NCI-H345 treated with DMSO at 0.1 percent for 48 hours (cell line): ENCODE measurements around the gene SMPDL3A.

Experiments
- DNase-seq: peaks from one replicate; lab custom pipeline; 2025; ENCODE audit not compliant: unreplicated experiment; lab: John Stamatoyannopoulos, UW

SMPDL3A gene

DNA sequence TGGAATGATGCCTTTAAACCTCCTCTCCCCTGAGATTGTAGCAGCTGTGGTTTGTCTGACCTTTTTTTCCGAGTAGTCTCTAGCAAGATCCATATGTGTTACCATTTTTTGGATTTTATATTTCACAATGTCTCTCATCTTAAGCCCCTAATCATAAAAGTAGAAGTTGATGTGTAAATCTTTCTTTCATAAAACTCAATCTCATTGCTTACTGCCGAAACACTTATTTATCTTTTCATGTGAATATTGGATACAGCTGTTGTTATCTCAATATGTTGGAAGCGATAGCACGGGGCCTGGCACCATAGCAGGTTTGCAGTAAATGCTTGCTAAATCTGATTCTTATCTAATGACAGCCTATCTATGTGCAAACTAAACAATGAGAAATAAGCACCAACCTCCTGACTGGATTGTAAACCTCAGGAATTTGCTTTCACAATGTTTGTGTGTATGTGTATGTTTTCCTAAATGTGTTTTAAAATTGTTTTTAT, 14.2 kb downstream of the SMPDL3A start:
- no peak for DNase-seq

DNA sequence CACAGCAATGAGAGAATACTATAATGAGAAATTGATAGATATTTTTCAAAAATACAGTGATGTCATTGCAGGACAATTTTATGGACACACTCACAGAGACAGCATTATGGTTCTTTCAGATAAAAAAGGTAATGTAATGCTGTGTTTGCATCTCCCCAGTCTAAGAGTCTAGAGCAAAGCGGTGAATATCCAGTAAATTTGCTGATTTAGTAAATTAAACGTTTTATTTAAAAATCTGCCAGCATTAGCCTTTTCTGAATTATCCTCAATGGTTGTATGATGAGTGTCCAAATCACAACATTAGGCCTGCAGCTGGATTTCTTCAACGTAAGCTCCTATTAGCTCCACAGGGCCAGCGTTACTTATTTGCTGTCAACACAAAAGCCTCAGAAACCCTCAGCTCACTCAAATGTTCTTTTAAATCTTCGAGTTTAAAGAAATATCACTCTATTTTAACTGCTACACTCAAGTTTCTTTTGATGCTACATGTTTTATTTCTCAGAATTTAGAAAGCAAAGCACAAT, 16.0 kb downstream of the SMPDL3A start:
- no peak for DNase-seq

DNA sequence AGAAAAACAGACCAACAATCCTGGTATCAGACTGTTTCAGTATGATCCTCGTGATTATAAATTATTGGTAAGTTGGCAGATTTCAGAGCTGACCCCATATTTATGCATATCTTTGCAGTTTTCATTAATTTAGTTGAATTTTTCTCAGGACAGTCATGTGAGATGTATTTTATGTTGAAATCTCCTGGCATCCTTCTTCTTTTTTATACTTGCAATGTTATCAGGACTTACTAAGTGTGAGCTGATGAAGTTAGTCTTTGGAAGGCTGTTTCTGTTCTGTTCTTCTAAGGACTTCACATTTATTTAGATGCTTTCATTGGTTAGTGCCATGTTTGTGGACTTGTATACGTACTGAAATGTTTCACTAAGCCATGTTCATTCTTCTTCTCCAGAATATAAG, 17.2 kb downstream of the SMPDL3A start:
- DNase-seq = no peak

DNA sequence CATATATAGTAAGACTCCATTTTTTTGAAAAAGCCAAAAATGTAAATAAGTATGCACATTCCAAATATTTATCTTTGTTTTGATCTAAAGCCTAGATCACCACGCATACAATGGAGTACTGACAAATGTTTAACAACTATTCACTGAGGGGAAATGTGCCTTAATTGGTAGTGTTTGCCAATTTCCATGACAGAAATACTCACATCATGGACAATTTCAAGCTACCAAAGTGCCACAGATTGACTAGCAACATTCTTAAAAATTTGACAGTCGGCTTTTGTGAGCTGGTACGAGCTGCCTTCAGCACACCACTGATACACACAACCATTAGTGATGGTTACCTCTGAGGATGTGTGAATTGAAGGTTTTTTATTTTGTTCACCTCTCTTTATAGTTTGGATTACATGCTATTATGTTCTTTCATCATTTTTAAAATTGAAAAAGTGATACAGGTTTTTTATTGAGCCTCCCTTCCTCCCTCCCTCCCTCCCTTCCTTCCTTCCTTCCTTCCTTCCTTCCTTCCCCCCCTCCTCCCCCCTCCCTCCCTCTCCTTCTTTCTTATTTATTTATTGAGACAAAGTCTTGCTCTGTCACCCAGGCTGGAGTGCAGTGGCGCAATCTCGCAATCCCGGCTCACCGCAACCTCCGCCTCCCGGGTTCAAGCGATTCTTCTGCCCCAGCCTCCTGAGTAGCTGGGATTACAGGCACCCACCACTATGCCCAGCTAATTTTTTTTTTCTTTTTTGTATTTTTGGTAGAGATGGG, 19.2 kb downstream of the SMPDL3A start:
- DNase-seq = no peak

DNA sequence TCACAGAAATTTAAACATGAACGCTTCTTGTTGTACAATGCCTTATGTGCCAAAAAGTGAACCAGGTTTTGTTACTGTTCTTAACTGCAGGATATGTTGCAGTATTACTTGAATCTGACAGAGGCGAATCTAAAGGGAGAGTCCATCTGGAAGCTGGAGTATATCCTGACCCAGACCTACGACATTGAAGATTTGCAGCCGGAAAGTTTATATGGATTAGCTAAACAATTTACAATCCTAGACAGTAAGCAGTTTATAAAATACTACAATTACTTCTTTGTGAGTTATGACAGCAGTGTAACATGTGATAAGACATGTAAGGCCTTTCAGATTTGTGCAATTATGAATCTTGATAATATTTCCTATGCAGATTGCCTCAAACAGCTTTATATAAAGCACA, 19.9 kb downstream of the SMPDL3A start:
- DNase-seq = no peak

DNA sequence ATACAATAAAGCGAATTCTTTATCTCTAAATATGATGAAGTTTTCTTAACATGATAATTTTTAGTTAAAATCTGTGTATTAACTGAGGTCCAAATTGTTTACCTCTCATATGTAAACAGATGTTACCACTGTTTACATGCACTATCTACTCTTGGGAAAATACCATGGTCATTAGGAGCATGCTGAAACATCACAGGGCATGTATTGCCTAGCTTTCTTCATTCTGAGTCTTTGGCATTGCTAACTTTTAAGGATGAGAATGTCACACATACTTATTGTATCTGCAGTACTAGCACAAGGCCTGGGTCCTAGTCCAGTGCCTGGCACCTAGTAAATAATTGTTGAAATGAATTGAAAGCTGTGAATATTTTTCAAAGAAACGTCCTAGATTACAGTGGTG, 20.6 kb downstream of the SMPDL3A start:
- DNase-seq = no peak

DNA sequence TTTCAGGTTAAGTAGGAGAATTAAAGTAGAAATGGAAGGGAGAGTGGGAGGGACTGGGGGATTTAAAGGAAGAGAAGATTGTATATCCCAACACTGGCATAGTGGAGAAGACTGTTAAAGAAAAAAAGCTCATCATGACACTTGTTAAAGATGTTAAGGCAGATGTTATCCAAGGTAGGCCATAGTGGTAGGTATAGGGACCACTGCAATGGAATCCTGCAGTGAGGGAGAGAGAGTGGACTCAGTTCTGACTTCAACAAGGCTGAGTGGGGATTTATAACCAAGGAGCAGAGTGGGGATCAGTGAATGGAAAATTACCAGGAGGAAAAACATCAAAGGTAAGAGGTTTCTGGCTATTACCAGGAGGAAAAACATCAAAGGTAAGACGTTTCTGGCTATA, 21.1 kb downstream of the SMPDL3A start:
- DNase-seq = no peak

DNA sequence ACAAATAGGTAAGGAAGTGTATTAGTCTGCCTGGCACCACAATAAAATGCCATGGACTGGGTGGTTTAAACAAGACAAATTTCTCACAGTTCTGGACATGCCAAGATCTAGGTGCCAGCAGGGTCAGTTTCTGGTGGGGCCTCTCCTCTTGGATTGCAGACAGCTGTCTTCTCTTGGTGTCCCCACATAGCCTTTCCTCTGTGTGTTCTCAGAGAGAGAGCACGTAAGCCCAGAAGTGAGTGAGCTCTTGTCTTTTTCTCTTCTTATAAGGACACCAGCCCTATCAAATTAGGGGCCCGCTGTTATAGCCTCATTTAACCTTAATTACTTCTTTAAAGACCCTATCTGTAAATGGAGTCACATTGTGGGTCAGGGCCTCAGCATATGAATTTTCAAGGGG, 28.3 kb downstream of the SMPDL3A start:
- no peak for DNase-seq

DNA sequence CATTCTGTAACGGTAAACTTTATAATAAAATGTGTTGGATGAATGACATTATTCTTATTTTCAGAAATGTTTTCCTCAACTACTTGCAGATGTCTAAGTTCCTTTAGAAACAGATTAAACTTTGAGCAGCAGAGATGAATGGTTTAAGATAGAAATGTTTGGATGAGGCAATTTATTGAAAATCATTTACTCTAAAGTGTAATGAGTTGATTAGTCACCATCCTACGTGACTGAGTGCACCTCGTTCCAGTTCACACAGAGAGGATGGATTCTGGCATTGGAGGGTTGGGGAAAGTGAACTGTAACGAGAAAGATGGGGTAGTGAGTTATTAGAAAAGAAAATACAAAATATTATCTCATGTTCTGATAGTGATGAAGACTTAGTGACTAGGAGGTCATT, 28.7 kb downstream of the SMPDL3A start:
- no peak for DNase-seq

DNA sequence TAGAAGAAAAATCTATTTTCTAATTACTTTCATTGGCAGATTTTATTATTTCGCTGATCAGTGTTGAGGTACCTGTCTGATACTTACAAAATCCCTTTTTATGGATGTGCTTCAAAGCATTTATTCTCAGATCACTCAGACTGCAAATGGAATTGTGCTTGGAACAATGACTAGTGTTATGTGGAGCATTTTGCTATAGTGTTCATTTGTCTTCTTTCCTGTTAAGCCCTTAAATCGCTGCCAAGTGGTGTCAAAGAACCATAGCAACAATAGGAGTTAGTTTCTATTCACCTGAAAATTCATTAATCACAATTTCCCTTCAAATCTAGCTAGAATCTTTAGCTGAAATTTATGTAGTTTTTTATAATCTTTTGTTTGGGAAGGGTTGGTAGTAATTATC, 29.8 kb downstream of the SMPDL3A start:
- DNase-seq = peak; percentile 55

DNA sequence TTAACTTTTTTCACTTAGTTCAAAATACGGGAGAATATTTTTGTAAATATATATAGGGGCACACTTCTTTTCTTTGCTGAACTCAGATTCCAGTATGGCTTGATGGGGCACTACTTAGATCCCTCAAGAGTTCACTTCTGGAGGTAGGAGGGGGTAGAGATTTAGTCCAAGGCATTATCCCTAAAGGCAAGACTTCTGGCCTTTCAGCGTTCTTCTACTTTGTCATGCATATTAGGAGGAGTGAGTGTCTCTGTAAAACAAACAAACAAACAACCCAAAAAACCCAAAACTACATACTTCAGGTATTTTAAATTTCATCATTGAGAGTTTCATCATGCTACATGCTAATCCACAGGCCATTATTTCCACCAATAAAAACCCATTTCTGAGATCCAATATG, 32.0 kb downstream of the SMPDL3A start:
- no peak for DNase-seq

DNA sequence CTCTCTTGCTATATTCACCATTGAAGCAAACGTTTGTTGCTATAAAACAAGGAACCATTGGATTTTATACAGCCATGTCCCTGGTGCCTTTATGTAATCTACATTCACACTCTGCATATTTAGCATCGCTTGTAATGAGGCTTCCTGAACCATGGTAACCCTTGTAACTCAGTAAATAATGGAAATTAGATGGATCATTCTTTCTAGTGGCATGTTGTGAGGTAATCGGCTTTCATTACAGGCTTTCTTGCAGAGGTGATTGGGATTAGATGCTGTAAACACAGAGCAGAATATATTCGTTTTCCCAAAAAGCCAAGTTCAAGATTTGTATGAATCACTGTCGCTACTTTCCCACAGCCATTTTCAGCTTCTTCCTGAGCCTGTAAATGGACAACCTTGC, 36.1 kb downstream of the SMPDL3A start:
- DNase-seq = no peak

DNA sequence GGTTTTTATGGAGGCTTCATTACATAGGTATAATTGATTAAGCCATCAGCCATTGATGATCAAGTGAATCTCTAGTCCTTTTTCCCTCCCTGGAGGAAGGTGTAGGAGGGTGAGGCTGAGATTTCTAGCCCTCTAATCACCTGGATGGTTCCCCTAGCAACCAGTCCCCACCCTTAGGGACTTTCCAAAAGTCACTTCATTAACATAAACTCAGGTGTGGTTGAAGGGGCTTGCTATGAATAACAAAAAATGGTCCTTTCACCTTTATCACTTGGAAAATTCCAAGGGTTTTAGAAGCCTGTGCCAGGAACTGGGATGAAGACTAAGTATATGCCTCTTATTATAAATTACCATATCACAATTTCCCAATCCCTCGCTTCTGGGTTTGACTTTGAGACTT, 40.4 kb downstream of the SMPDL3A start:
- DNase-seq = no peak

DNA sequence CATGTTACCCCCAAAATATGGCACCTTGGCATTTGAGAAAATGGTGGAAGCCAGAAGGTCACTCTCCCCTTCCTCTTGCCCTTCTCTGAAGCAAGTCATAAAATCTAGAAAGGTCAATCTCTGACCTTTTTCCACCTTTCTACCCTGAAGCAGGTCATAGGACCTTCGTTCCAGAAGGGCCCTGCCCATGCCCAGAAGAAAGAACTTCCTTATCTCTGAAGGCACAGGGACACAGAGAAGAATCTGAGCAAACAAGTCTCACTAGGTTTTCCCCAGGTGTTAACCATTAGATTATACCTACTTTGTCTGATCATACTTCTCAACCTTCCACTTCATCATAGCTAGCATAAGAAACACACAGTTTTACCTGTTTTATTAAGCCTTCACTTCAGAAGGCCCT, 42.5 kb downstream of the SMPDL3A start:
- no peak for DNase-seq

DNA sequence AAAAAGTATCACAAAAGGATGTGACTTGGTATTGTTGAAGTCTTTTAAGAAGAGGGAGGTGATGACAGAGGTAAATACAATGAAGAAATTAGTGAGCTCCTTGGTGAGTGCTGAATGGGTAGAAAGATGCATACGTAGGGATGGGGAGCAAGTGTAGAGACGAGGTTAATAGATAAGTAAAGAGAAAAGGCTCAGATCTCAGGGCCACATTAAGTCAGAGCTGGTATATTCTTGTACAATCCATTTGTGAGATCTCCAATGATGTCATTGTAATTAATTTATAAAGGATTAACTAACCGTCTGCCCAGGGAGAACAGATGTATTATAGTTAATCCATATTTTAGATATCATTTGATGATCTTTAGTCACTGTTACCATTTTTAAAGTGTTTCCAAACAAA, 43.4 kb downstream of the SMPDL3A start:
- DNase-seq = no peak

DNA sequence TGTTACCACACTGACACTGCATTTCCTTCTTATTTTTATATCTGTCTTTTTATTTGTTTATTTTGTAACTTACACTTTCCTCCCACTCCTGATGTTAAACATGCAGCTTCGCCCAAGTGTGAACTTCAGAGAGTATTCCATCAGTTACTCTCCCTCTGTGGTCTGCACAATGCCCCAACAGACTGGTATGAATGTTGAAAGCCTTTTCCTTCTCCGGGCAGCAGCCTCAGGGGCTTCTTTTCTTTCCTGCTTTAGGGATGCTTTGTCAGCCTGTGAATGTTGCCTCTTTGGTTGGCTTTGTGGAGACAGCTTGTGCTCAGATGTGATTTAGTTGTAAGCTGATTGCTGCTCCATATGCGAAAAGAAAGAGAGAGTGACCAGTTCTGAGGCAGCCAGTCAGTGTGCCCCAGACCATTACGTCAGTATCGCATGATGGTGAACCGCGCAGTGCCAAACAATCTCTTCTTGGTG, 44.0 kb downstream of the SMPDL3A start:
- DNase-seq = no peak

DNA sequence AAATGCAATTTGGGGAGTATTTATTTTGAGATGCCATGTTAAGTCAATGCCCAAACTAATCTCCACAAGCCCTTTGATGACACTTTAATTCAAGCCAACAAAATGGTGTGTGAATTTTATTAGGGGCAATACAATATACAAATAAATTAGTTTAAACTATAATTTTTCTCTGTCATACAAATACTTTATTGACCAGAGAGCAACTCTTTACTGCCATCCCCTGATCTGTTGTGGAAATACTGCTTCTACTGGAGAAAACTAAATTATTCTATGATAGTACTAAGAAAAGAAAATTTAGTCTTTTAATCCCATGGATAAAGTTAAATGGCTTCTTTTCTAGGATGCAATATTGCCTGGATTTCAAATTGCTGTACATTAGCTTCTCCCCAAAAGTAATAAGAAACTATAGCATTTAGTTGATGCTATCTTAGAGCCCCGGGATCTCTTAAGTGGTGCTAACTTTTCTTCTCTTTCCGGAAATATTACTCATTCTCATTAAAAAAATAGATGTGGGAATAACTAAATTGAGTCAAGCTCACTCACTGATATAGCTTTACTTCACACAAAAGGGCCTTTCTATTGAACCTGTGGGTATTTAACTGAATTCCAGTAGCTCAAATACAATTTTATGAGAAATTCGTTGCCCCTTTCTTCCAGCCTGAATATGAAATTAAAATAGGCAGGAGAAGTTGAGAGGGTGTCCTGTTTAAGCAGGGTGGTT, 49.2 kb downstream of the SMPDL3A start:
- no peak for DNase-seq

DNA sequence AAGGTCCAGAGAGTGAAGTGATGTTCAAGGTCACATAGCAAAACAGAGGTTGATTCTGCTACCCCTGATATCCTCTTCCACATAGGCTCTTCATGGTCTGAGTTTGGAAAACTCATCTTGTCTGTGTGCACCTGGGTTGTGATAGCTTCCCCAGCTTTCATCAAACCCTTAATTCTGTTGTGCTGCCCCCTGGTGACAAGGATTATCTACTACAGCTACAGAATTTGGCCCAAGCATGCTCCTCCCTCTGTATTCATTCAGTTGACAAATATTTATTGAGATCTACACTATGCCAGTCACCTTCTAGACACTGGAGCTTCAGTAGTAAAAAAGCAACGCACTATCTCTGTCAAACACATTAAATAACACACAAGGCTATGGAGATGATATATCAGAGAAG, 50.4 kb downstream of the SMPDL3A start:
- DNase-seq = peak; percentile 53

DNA sequence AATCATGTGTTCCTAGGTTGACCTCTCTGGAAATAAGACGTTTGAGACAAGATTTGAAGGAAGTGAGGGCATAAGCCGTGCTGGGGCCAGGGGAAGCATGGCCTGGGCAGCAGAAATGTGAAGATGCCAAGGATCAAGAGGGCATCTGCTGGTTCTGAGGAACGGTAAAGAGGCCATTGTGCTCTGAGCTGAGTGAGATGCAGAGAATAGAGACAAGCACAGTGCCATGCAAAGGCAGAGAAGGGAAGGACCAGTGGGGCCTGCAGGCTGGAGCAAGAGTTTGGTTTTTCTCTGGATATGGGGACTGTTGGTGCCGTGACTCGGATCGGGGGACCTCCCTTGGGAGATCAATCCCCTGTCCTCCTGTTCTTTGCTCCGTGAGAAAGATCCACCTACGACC, 50.8 kb downstream of the SMPDL3A start:
- no peak for DNase-seq

DNA sequence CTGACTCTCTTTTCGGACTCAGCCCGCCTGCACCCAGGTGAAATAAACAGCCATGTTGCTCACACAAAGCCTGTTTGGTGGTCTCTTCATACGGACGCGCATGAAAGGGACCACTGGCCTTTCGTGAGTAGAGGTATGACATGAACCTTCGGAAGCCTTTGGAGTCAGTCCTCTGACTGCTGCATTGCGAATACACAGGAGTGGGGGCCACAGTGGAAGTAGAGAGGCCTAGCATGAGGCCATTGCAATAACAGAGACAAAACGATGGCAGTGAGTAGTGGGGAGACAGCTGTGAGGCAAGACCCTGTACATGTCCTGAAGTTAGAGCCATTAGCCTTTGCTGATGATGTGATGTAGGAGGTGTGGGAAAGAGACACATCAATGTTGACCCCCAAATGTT, 56.4 kb downstream of the SMPDL3A start:
- no peak for DNase-seq

DNA sequence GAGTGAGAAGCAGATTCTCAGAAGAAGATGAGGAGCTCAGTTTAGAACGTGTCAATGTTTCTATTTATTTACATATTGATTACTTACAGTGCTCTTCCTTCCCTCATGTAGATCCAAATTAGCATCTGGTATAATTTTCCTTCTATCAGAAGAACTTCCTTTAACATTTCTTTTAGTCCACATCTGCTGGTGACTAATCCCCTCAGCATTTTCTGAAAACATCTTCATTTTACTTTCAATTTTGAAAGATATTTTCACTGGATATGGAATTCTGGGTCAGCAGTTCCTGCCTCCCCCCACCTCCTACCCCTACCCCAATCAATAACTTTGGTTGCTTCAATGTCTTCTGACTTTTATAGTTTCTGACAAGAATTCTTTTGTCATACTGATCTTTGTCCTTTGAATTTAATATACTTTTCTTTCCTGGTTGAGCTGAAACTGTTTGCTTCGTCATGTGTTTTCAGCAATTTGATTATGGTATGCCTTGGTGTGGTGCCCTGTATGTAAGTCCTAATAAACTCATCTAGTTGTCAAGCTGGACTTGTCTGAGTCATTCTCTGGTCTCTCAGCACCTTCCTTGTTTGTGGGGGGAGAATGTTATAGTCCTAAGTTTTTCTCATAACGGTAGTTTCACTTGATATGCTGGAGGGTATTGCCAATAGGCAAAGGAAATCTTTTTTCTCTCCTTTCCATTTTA, 57.0 kb downstream of the SMPDL3A start:
- no peak for DNase-seq
